ENCODE data around the gene MAD1L1. TPM values are rescaled to one million over a fixed set of nuclear protein-coding genes. Genes with fewer than 3 reads are reported as not detected.

Gene MAD1L1
- total and polyA plus RNA-seq, 2 donors (not counting 1 experiment from before 2014, with no cell fraction given), result 9.8 to 29.4 TPM

DNA sequence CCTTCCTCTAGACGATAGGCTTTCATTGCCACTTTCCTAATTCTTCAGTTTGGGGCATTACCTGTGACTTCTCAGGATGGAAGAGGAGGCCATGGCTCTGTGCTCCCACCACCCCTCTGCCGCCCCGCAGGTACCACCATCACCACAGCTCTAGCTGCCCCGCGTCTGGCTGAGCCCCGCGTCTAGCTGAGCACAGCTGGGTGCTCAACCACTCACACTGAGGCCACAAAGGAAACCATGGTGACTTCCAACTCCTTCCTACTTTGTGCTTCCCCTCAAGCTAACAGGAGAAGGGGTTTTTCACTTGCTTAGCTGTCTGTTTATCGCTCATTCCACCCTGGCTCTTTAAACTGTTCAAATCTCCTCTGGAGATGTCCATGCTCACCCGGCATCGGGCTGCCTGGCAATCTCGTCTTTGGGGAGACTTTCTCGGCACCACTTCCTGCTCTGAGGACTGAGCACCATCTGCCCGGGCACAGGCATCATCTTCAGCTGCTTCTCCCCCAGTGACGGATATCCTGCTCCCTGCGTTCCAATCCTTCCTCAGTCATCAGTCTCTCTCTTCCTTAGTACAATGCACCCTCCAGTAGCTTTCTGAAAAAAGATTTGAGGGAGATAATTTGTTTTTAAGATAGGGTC, 59.4 kb downstream of the MAD1L1 start:
- peaks cover 31% of the 10 kb centered on the region for H3K4me1 ChIP-seq (ENCODE audit: control insufficient read depth, extremely low read depth, insufficient read depth, low read length)
- H2AFZ ChIP-seq (ENCODE audit: low read length), result peak overlapping the region; percentile 45
- no peaks in the 10 kb centered on the region for H4K20me1 ChIP-seq (ENCODE audit: control insufficient read depth, extremely low read depth, insufficient read depth, low read length)
- no peak overlapping the region for H3K9ac ChIP-seq (ENCODE audit: insufficient read depth, low read length)
- no peaks in the 10 kb centered on the region for H3K27me3 ChIP-seq (ENCODE audit: control insufficient read depth, insufficient read depth, low read length)
- no peaks in the 10 kb centered on the region for H3K79me2 ChIP-seq (ENCODE audit: control insufficient read depth, insufficient read depth, low read length)
- H3K4me2 ChIP-seq (ENCODE audit: extremely low read depth, insufficient read depth, low read length), result peak overlapping the region; percentile 68
- no peak overlapping the region for H3K4me3 ChIP-seq (replicated peaks in 1 of 4; ENCODE audit: control extremely low read depth in 1 of 4, insufficient read depth in 1 of 4, low read depth in 3 of 4, low read length in 4 of 4)
- peaks cover 2% of the 10 kb centered on the region for H3K36me3 ChIP-seq (ENCODE audit: control insufficient read depth, insufficient read depth, low read length)
- H3K27ac ChIP-seq (ENCODE audit: insufficient read depth, low read length), result peak overlapping the region; percentile 85
- no peaks in the 10 kb centered on the region for H3K9me3 ChIP-seq (ENCODE audit: control insufficient read depth, insufficient read depth, low read depth, low read length)
- peak in 1 of 2 donors; percentile 41 for DNase-seq (ENCODE audit: low read depth in 2 of 2)
- no peak for TF ChIP-seq EZH2 (IDR thresholded peaks at IDR 0.05; ENCODE audit: low read length, missing control alignments)
- TF ChIP-seq, protein P1, sequence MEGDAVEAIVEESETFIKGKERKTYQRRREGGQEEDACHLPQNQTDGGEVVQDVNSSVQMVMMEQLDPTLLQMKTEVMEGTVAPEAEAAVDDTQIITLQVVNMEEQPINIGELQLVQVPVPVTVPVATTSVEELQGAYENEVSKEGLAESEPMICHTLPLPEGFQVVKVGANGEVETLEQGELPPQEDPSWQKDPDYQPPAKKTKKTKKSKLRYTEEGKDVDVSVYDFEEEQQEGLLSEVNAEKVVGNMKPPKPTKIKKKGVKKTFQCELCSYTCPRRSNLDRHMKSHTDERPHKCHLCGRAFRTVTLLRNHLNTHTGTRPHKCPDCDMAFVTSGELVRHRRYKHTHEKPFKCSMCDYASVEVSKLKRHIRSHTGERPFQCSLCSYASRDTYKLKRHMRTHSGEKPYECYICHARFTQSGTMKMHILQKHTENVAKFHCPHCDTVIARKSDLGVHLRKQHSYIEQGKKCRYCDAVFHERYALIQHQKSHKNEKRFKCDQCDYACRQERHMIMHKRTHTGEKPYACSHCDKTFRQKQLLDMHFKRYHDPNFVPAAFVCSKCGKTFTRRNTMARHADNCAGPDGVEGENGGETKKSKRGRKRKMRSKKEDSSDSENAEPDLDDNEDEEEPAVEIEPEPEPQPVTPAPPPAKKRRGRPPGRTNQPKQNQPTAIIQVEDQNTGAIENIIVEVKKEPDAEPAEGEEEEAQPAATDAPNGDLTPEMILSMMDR (conservative IDR thresholded peaks at IDR 0.05 in 1 of 2, IDR thresholded peaks at IDR 0.05 in 1 of 2; ENCODE audit: low read depth in 1 of 2, low read length in 2 of 2), result no peak

- TF ChIP-seq, protein P1 (conservative IDR thresholded peaks at IDR 0.05 in 1 of 2, IDR thresholded peaks at IDR 0.05 in 1 of 2; ENCODE audit: low read depth in 1 of 2, low read length in 2 of 2), result no peak
- TF ChIP-seq EZH2 (IDR thresholded peaks at IDR 0.05; ENCODE audit: low read length, missing control alignments), result no peak
- no peaks in the 10 kb centered on the region for H3K79me2 ChIP-seq (ENCODE audit: control insufficient read depth, insufficient read depth, low read length)
- peaks cover 2% of the 10 kb centered on the region for H3K36me3 ChIP-seq (ENCODE audit: control insufficient read depth, insufficient read depth, low read length)
- H3K9me3 ChIP-seq (ENCODE audit: control insufficient read depth, insufficient read depth, low read depth, low read length), result no peaks in the 10 kb centered on the region
- H3K4me3 ChIP-seq (replicated peaks in 1 of 4; ENCODE audit: control extremely low read depth in 1 of 4, insufficient read depth in 1 of 4, low read depth in 3 of 4, low read length in 4 of 4), result no peak overlapping the region
- H3K27me3 ChIP-seq (ENCODE audit: control insufficient read depth, insufficient read depth, low read length), result no peaks in the 10 kb centered on the region
- H3K4me2 ChIP-seq (ENCODE audit: extremely low read depth, insufficient read depth, low read length), result peak overlapping the region; percentile 56
- no peak overlapping the region for H2AFZ ChIP-seq (ENCODE audit: low read length)
- H3K27ac ChIP-seq (ENCODE audit: insufficient read depth, low read length), result peak overlapping the region; percentile 85
- H4K20me1 ChIP-seq (ENCODE audit: control insufficient read depth, extremely low read depth, insufficient read depth, low read length), result no peaks in the 10 kb centered on the region
- no peak overlapping the region for H3K9ac ChIP-seq (ENCODE audit: insufficient read depth, low read length)
- DNase-seq (ENCODE audit: low read depth in 2 of 2), result peak; percentile 88 to 98
- peaks cover 31% of the 10 kb centered on the region for H3K4me1 ChIP-seq (ENCODE audit: control insufficient read depth, extremely low read depth, insufficient read depth, low read length)
Observed at GRCh38 chr7:2172311-2173188, 60.2 kb downstream of the MAD1L1 start.

GRCh38 chr7:2171855-2172254, 60.9 kb downstream of the MAD1L1 start:
- no peak for TF ChIP-seq EZH2 (IDR thresholded peaks at IDR 0.05; ENCODE audit: low read length, missing control alignments)
- TF ChIP-seq, protein P1 (conservative IDR thresholded peaks at IDR 0.05 in 1 of 2, IDR thresholded peaks at IDR 0.05 in 1 of 2; ENCODE audit: low read depth in 1 of 2, low read length in 2 of 2), result no peak
- Histone ChIP-seq H4K20me1 (ENCODE audit: control insufficient read depth, extremely low read depth, insufficient read depth, low read length) (no peaks in the 10 kb centered on the region), H2AFZ (ENCODE audit: low read length) (no peak overlapping the region), H3K79me2 (ENCODE audit: control insufficient read depth, insufficient read depth, low read length) (no peaks in the 10 kb centered on the region), H3K27me3 (ENCODE audit: control insufficient read depth, insufficient read depth, low read length) (no peaks in the 10 kb centered on the region), H3K36me3 (ENCODE audit: control insufficient read depth, insufficient read depth, low read length) (peaks cover 2% of the 10 kb centered on the region), H3K4me3 (replicated peaks in 1 of 4; ENCODE audit: control extremely low read depth in 1 of 4, insufficient read depth in 1 of 4, low read depth in 3 of 4, low read length in 4 of 4) (no peak overlapping the region), H3K9me3 (ENCODE audit: control insufficient read depth, insufficient read depth, low read depth, low read length) (no peaks in the 10 kb centered on the region), H3K4me1 (ENCODE audit: control insufficient read depth, extremely low read depth, insufficient read depth, low read length) (peaks cover 31% of the 10 kb centered on the region), H3K9ac (ENCODE audit: insufficient read depth, low read length) (no peak overlapping the region), H3K27ac (ENCODE audit: insufficient read depth, low read length) (no peak overlapping the region), H3K4me2 (ENCODE audit: extremely low read depth, insufficient read depth, low read length) (no peak overlapping the region)
- no peak for DNase-seq (ENCODE audit: low read depth in 2 of 2)

All from fibroblast of lung (primary cell).